Glomerular visceral epithelial cell (primary cell): Measurements from ENCODE around the gene SHB.
A peak's percentile ranks its signal among the peaks of the same experiment; 100 is the strongest.
"Not testable (repeated sequence)": the region's sequence is repeated elsewhere in the genome, so short reads cannot be mapped to it uniquely, and the experiment has no call there.

Experiments used
- DNase-seq: peaks from one replicate; pipeline ENCODE4 v3.0.0-alpha.2; 2016; ENCODE audit errors: extremely low spot score

The SHB gene

GRCh38 chr9:37918665-37919170, 150.3 kb downstream of the SHB start:
- DNase-seq: no peak

GRCh38 chr9:37917801-37918664, 151.0 kb downstream of the SHB start:
- DNase-seq: no peak

- no peak for DNase-seq
These were observed 151.7 kb downstream of the SHB start for GRCh38 chr9:37917313-37917731.

- no peak for DNase-seq
These were observed 152.3 kb downstream of the SHB start for GRCh38 chr9:37916471-37917312.

GRCh38 chr9:37915911-37916470, 153.0 kb downstream of the SHB start:
- DNase-seq: no peak

GRCh38 chr9:37914701-37915358, 154.2 kb downstream of the SHB start:
- DNase-seq: no peak

- DNase-seq: no peak
These were observed 154.9 kb downstream of the SHB start for GRCh38 chr9:37914154-37914551.

GRCh38 chr9:37913480-37914153, 155.4 kb downstream of the SHB start:
- peak; percentile 86 for DNase-seq

GRCh38 chr9:37911271-37911681, 157.8 kb downstream of the SHB start:
- DNase-seq: no peak

- no peak for DNase-seq
These were observed 158.8 kb downstream of the SHB start for GRCh38 chr9:37910271-37910670.

GRCh38 chr9:37909836-37910235, 159.2 kb downstream of the SHB start:
- not testable (repeated sequence) for DNase-seq

GRCh38 chr9:37909326-37909725, 159.7 kb downstream of the SHB start:
- DNase-seq: no peak

GRCh38 chr9:37908698-37909186, 160.3 kb downstream of the SHB start:
- DNase-seq: peak; percentile 21

GRCh38 chr9:37908283-37908682, 160.7 kb downstream of the SHB start:
- no peak for DNase-seq

GRCh38 chr9:37906312-37907239, 162.5 kb downstream of the SHB start:
- DNase-seq: no peak

GRCh38 chr9:37905776-37906175, 163.3 kb downstream of the SHB start:
- DNase-seq: no peak

GRCh38 chr9:37905131-37905505, 163.9 kb downstream of the SHB start:
- DNase-seq: no peak

GRCh38 chr9:37904445-37905130, 164.4 kb downstream of the SHB start:
- peak; percentile 29 for DNase-seq
